Heart right ventricle (tissue), 16 donors: ENCODE data around the gene KIF24. TPM values are rescaled to one million over a fixed set of nuclear protein-coding genes. Genes with fewer than 3 reads are reported as not detected.

Experiments used
- ATAC-seq, 8 donors: fragments of 200-7000 bp; cut with Tn5 transposase; one replicate each; pipeline ENCODE4 v1.9.1; 2020; ENCODE audit warnings: mild to moderate bottlenecking in 8 of 8, moderate library complexity in 8 of 8, moderate number of reproducible peaks in 1 of 8
- DNase-seq, 2 donors: peaks; one replicate each; pipeline ENCODE4 v3.0.0-alpha.2; 2020
- H3K27ac ChIP-seq, 10 donors: fragments of 200-600 bp; sonication (generic) in 2 of 10; one replicate each; pipeline versions ENCODE4 v1.5.0 to v1.8.0; 2020 to 2022; ENCODE audit warnings: mild to moderate bottlenecking in 3 of 10
- H3K27me3 ChIP-seq, 7 donors: fragments of 200-600 bp; one replicate each; pipeline ENCODE4 v1.8.0; 2021 to 2022; ENCODE audit warnings: mild to moderate bottlenecking in 2 of 7
- H3K36me3 ChIP-seq, 9 donors: fragments of 200-600 bp; sonication (generic) in 1 of 9; one replicate each; pipeline versions ENCODE4 v1.5.0 to v1.8.0; 2020 to 2022; ENCODE audit warnings: mild to moderate bottlenecking in 2 of 9
- H3K4me1 ChIP-seq, 9 donors: fragments of 200-600 bp; sonication (generic) in 1 of 9; one replicate each; pipeline versions ENCODE4 v1.5.0 to v1.8.0; 2020 to 2022; ENCODE audit warnings: mild to moderate bottlenecking in 4 of 9
- H3K4me3 ChIP-seq, 10 donors: fragments of 200-600 bp; sonication (generic) in 2 of 10; one replicate each; pipeline versions ENCODE4 v1.5.0 to v1.8.0; 2020 to 2022; ENCODE audit warnings: mild to moderate bottlenecking in 7 of 10, moderate library complexity in 2 of 10
- H3K9me3 ChIP-seq, 11 donors: fragments of 200-600 bp in 10 of 11; sonication (generic) in 2 of 11; one replicate each; pipeline versions ENCODE4 v1.5.0 to v1.8.0; 2013 to 2022; ENCODE audit warnings: mild to moderate bottlenecking in 2 of 11, control low read depth in 1 of 11, moderate library complexity in 1 of 11
- CTCF ChIP-seq, 9 donors: fragments of 200-600 bp; sonication (generic) in 2 of 9; IDR thresholded peaks; one replicate each; pipeline versions ENCODE4 v1.5.0 to v1.8.0; 2021 to 2022; ENCODE audit warnings: antibody characterized with exemption in 9 of 9, mild to moderate bottlenecking in 5 of 9, moderate library complexity in 1 of 9
- WGBS, 2 donors: extraction: QIAGEN DNeasy Blood & Tissue Kit; methylation state at CpG; one replicate each; pipeline ENCODE4 v1.1.7; 2013; ENCODE audit warnings: inconsistent platforms in 1 of 2; 5-methylcytosine and 5-hydroxymethylcytosine counted together
- intact Hi-C, 10 donors: fragments of 100-400 bp; cut with DNase I; formaldehyde crosslinking; loops; one replicate each; pipeline versions ENCODE4 v1.11.1 to v1.14.2; 2022
- polyA plus RNA-seq, 2 donors: library from polyadenylated mRNA; stranded (reverse); fragments of 200-250 nt; gene quantifications; one replicate each; pipeline ENCODE4 v1.2.3, GENCODE V29; 2013
- total RNA-seq, 10 donors: library from RNA; stranded (reverse); fragmentation: NEBNext Ultra II Directional in 3 of 10; extraction: Animal tissue kit (Norgen Biotek cat#: 25700) in 3 of 10; gene quantifications; one replicate each; pipeline versions ENCODE4 v1.2.1 to v1.2.4, GENCODE V29; 2021 to 2023
- donor health status: Arrhythmogenic right ventricular cardiomyopathy.
- donor health status: ischemic (EF 13 %, LVEDD 7.1; RV severe dilation, severe dysfunction).
- donor health status: healthy with polysubstance abuse.
- donor health status: DM: no; HTN: yes; CAD: no.
- donor health status: DM: no; HTN: no; CAD: no.
- donor health status: ischemic (EF 25% LVEDD 6.9; RV normal size, moderate dysfunction).
- donor health status: ischemic (EF 25% LVEDD 5.7; RV mildly dilated, moderate dysfunction).
- donor health status: healthy.
- donor health status: DM: yes; HTN: yes; CAD: no.
- donor health status: Ischemic cardiomyopathy.
- donor health status: ischemic (EF 35%, LVEDD 5.7; RV mildly dilated, moderate dysfunction).
- donor health status: nonischemic (EF 11% LVEDD 7.7; RV severe dilation, severe dysfunction).
- donor health status: DM: yes; HTN: yes; CAD: no.
- donor health status: PGD.
- donor health status: ischemic (EF 29% LVEDD 5.4; RV normal size, mild dysfunction).
- donor health status: nonischemic (EF 23%, LVEDD 6.1; RV moderate dilation, normal function).

KIF24 gene
- total and polyA plus RNA-seq, 12 donors, result 0.25 to 1.2 (median 0.43) TPM

- H3K27me3 ChIP-seq, result peaks cover 0 to 7% (median 0%) of the 10 kb centered on the region in 7 donors
- no peak for TF ChIP-seq CTCF (IDR thresholded peaks at IDR 0.05)
- 95 to 96% methylated on average over 3 of the region's 3 CpGs for WGBS, 2 donors
- ATAC-seq, result no peak
- H3K36me3 ChIP-seq, result peaks cover 0 to 31% (median 5%) of the 10 kb centered on the region in 9 donors
- intact Hi-C loops, result loop anchor here in 1 of 10 donors (10.0 kb wide), 1 partner anchor 120 kb away; no protein-coding TSS in a partner anchor
- H3K4me1 ChIP-seq, result peaks cover 0 to 37% (median 19%) of the 10 kb centered on the region in 9 donors
- H3K9me3 ChIP-seq, result peaks cover 0 to 7% (median 0%) of the 10 kb centered on the region in 11 donors
- no peak overlapping the region for H3K27ac ChIP-seq
- DNase-seq, result no peak
- H3K4me3 ChIP-seq, result no peak overlapping the region
These were observed 45.3 kb upstream of the KIF24 start for GRCh38 chr9:34374339-34374738.

DNA sequence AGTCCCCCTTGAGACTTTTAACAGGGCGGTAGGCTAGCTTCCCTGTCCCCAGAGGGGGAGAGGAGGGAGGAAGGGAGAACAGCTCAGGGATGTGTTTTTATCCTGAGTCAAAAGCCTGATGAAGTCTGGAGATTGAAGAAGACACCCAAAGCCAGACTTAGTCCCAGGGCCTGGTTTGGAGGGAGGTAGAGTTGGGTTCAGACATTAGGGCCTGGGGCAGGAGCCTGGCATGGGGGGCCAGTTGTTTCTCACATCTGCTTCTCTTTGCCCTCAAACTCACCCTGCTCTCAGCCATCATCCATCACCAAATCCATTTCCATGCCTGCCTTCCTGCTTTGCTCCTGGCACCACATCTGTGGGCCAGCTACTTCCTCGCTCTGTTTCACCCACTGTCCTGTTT is 44.7 kb upstream of the KIF24 start:
- no peak for TF ChIP-seq CTCF (IDR thresholded peaks at IDR 0.05)
- H3K27ac ChIP-seq, result no peak overlapping the region
- WGBS, 2 donors, result 90 to 100% methylated on average over 2 of the region's 2 CpGs
- no peak for ATAC-seq
- intact Hi-C loops, result loop anchor here in 1 of 10 donors (10.0 kb wide), 1 partner anchor 119 kb away; no protein-coding TSS in a partner anchor
- H3K9me3 ChIP-seq, result peaks cover 0 to 7% (median 0%) of the 10 kb centered on the region in 11 donors
- H3K27me3 ChIP-seq, result peaks cover 0 to 7% (median 0%) of the 10 kb centered on the region in 7 donors
- H3K36me3 ChIP-seq, result peaks cover 0 to 37% (median 5%) of the 10 kb centered on the region in 9 donors
- DNase-seq, result no peak
- no peak overlapping the region for H3K4me3 ChIP-seq
- peaks cover 0 to 34% (median 17%) of the 10 kb centered on the region in 9 donors for H3K4me1 ChIP-seq

GRCh38 chr9:34372467-34373011 is 43.5 kb upstream of the KIF24 start:
- no peak overlapping the region for H3K4me3 ChIP-seq
- 71 to 80% methylated on average over 41 of the region's 41 CpGs for WGBS, 2 donors
- no peak overlapping the region for H3K27ac ChIP-seq
- peaks cover 0 to 7% (median 0%) of the 10 kb centered on the region in 7 donors for H3K27me3 ChIP-seq
- H3K9me3 ChIP-seq, result peaks cover 0 to 7% (median 0%) of the 10 kb centered on the region in 11 donors
- peaks cover 0 to 31% (median 17%) of the 10 kb centered on the region in 9 donors for H3K4me1 ChIP-seq
- intact Hi-C loops, result loop anchor here in 1 of 10 donors (10.0 kb wide), 1 partner anchor 118 kb away; no protein-coding TSS in a partner anchor
- DNase-seq (no peak), ATAC-seq (no peak)
- no peak for TF ChIP-seq CTCF (IDR thresholded peaks at IDR 0.05)
- H3K36me3 ChIP-seq, result peaks cover 0 to 37% (median 5%) of the 10 kb centered on the region in 9 donors

DNA sequence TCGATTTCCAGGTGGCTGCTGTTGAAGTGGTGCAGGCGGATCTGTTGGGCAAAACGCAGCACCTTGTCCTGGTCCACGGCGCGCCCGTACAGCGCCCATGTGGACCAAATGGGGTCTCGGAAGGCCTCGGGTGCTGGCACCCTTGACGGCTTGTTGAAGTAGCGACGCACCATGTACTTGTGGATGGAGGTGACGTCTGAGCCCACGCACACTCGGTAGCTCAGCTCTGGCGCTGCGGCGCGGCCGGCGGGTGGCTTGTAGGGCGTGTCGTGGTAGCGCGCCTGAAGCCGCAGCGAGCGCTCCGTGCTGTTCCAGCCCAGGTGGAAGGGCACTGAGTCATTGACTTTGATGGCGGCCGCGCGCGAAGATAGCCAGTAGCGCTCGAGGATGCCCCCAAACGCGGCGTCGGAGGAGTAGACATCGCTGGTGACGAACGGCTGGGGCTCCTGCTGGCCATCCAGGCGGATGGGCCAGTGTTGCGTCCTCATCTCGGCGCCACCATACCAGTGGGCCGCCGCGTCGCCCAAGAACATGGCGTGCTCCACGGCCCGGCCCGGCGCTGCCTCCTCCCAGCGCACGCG is 42.9 kb upstream of the KIF24 start:
- WGBS, 2 donors, result 75 to 79% methylated on average over 60 of the region's 60 CpGs
- Histone ChIP-seq H3K27me3 (peaks cover 0 to 7% (median 0%) of the 10 kb centered on the region in 7 donors), H3K9me3 (peaks cover 0 to 7% (median 0%) of the 10 kb centered on the region in 11 donors), H3K4me3 (no peak overlapping the region), H3K4me1 (peaks cover 0 to 26% (median 14%) of the 10 kb centered on the region in 9 donors), H3K27ac (no peak overlapping the region), H3K36me3 (peaks cover 0 to 37% (median 5%) of the 10 kb centered on the region in 9 donors)
- DNase-seq (no peak), ATAC-seq (no peak)
- TF ChIP-seq CTCF (IDR thresholded peaks at IDR 0.05), result no peak
- intact Hi-C loops, result loop anchor here in 1 of 10 donors (10.0 kb wide), 1 partner anchor 117 kb away; no protein-coding TSS in a partner anchor
